Inflammatory macrophage treated with lipopolysaccharide for 4 hours (primary cell): ENCODE results near the gene GUCY1B1.

Experiments
- DNase-seq: peaks from one replicate; pipeline ENCODE4 v3.0.0-alpha.2; 2020

GUCY1B1 gene

DNA sequence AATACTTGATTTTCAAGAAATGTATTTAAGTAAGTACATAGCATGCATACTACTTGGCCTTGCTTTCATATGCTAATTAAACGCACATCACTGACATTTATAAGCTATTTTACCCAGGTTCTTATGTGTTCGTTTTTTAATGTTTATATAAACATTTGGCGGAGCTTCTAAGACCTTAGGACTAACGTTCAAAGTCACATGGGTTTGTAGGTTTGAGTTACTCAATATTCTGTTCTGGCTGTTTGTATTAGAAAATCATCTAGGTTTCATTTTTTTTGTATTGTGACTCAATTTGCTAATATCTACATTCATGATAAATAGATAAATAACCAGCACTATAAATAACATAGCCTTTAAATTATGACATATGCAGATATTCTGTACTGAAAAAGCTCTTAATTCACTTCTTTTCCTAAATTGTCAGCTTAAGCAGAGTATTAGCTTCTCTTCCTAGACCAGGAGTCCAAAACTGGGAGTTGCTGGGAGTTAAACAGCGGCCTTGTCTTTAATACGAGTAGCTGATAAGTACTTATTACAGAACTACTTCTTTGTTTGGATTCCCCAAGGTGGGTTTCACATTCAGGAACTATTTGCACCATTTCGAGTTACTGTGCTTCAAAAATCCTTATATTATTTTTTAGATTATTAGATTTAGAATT lies 42.0 kb downstream of the GUCY1B1 start:
- no peak for DNase-seq

DNA sequence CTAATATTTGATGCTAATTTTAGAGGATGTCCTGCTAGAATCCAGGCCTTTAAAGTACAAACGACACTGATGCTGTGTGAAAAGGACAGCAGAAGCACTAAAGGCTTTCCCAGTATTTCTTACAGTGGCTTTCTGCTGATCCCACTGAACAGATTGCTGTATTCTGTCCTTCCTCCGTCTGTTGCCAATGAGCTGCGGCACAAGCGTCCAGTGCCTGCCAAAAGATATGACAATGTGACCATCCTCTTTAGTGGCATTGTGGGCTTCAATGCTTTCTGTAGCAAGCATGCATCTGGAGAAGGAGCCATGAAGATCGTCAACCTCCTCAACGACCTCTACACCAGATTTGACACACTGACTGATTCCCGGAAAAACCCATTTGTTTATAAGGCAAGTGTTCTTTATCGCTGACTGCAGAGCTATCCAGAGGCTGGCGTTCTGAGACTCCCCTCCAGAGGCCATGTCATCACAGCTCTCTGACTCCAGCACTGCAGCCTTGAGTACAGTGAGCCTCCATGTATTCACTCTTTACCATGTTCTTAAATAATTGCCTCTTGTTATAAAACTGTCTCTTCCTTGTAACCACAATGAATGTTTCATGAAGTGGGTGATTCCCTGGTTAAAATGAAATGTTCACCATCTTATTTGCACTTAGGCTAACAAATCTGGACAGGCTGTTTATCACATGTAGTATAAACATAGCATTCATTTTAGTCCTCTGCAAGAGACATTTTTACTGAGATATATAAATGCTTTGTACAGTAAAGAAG lies 43.6 kb downstream of the GUCY1B1 start:
- no peak for DNase-seq

- DNase-seq = no peak
Observed at GRCh38 chr4:155805016-155805415, 46.2 kb downstream of the GUCY1B1 start.

- DNase-seq = no peak
Observed at GRCh38 chr4:155807021-155807420, 48.2 kb downstream of the GUCY1B1 start.

DNA sequence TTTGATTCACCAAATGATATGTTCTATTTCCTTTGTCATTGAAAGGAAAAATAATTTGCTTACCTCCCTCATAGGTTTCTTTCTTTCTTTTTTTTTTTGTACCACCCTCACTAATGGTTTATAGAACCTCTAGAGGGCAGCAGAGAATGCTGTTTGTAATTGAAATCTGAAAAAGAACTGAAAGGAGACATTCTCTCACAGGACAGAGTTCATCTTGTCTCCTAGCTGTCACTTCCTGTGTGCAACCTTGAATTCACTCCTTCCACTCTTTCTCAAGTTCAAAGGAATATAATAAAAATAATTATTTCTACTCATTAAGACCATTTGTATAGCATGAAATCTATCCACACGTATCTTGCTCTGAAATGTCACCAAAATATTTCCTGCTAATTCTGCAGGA lies 51.0 kb downstream of the GUCY1B1 start:
- peak; percentile 80 for DNase-seq

DNA sequence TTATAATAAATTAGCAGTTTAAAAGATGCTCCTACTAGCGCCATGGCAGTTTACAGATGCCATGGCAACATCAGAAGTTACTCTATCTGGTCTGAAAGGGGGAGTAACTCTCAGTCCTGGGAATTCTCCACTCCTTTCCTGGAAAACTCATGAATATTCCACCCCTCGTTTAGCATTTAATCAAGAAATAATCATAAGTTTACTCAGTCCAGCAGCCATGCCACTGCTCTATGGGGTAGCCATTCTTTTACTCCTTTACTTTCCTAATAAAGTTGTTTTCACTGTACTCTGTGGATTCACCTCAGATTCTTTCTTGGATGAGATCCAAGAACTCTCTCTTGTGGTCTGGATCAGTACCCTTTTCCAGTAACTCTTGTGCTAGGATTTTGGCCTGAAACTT lies 52.3 kb downstream of the GUCY1B1 start:
- DNase-seq = no peak

DNA sequence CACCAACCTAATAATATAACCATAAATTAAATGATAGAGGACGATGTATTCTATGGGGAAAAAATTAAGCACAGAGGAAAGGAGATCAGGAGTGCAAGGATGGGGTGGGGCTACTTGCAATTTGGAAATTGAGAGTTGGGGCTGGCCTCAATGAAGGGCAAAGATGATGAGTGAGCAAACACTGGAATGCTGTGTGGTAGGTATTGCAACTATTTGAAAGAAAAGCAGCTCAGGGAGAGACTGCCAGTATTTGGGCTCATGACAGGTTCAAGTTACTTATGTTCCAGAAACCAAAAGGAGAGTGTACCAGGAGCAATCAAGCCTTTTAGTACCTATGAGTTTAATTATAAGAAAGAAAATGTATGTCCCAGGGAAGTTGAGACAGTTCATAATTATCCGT lies 59.8 kb downstream of the GUCY1B1 start:
- no peak for DNase-seq

DNA sequence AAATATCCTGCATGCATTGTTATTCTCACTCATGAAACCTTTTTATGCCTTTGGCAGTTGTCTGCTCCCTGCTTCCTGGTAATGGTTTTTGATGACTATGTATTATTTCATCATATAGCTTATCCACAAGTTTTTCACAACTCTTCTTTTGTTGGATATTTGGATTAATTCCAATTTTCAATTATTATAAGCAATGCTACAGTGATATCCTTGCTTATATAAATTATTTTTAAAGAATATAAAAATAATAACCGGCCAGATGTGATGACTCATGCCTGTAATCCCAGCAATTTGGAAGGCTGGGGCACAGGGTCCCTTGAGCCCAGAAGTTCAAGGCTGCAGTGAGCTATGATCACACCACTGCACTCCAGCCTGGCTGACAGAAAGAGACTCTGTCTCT lies 60.2 kb downstream of the GUCY1B1 start:
- DNase-seq = no peak

DNA sequence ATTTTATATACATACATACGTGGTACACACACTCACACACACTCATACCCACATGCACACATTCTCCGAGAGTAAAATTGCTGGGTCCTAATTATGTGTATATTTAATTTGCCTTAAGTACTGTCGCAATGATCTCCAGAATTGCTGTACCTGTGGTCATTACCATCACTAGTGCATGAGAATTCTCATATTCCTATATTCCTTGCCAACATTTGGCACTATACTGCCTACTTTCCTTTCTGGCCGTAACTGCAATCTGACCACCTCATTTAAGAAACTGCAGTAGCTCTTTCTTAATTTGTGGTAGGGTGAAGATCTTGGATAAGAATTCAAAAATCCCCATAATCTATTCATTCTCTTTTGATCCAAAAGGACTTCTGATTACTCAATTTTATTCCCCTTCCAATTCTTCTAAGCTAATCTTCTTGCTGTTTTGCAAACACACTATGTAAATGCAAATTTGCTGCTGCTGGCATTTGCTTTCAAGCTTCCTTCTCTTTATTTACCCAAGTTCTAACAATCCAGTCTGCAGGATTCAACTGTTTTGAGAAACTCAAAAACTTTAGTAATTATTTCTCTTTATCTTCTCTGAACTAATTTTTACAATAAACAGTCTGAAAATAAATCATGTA lies 62.2 kb downstream of the GUCY1B1 start:
- no peak for DNase-seq

- DNase-seq = no peak
Observed at GRCh38 chr4:155822572-155822971, 63.8 kb downstream of the GUCY1B1 start.

DNA sequence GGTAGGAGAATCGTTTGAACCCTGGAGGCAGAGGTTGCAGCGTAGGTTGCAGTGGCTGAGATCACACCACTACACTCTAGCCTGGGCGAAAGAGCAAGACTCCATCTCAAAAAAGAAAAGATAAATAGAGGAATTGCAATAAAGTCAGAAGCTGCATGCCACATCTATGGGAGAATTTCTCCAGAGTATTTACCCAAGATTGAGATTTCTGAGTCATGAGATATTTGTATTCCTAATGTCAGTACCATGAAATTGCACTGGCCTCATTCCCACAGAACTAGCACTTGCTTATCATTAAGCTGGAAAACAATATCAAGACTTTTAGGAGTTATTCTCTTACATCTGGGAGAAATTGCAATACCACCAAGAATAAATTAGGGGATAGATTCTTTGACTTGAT lies 69.8 kb downstream of the GUCY1B1 start:
- DNase-seq = no peak

DNA sequence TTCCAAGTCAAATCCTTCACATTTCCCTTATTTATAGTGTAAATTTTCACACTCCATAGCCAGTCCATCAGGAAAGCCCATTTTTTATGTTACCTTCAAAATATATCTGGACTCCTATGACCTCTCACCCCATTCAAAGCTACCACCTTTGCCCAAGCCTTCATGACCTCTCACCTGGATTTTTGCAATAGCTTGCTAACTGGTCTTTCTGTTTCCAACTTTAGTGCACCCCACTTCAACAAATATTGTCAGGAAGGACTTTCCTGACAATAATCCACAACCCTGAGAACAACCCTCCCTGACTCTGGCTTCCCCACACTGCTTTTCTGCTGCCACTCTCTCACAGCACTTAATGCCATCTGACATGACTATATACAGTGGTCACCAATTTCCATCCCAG lies 73.8 kb downstream of the GUCY1B1 start:
- DNase-seq = no peak

DNA sequence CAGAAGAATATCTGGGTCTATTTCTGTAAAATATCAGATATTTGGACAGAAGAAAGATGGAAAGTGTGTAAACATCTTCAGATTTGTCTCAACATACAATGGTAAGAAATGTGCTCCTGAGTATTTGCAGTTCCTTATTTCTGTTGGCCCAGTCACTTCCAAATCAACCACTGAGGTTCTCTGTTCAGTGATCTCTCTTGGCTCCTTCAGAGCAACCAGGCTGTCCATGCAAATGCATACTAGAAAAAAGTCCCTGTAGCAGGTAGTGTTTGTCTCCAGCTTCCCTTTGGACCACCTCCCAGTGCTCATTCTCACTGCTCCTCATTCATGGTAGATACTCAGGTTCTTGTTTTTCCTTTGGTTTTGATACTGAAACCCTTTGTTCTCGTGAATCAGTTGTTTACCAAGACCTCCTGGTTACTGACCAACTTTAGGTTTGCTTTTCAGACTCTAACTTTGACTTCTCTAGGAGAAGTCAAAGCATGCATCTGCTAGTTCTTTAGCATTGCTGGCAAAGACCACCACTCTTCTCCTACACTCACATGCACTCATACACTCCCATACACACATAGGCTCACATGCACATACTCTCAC lies 78.5 kb downstream of the GUCY1B1 start:
- no peak for DNase-seq

DNA sequence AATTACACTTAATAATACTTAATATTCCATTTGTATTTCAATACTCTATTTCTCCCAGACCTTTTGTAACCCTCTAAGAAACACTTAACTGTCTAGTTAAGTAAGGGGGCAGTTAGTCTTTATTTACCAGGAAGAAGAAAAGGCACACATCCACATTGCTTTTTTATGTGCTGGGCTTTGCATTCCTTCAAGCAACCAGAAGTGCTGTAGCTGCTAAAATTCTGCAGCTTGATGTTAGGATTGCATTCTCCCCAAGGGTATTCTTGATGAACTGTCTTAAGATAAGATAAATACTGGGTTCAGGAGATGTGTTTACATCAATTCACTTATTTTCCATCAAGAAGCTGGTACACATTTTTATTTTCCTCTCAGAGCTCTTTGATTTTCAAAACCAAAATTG lies 83.3 kb downstream of the GUCY1B1 start:
- DNase-seq = no peak

- no peak for DNase-seq
Observed at GRCh38 chr4:155846929-155847328, 88.1 kb downstream of the GUCY1B1 start.

- DNase-seq = no peak
Observed at GRCh38 chr4:155849042-155849441, 90.2 kb downstream of the GUCY1B1 start.

GRCh38 chr4:155853189-155853588 lies 94.4 kb downstream of the GUCY1B1 start:
- DNase-seq = no peak

GRCh38 chr4:155854582-155855226 lies 95.9 kb downstream of the GUCY1B1 start:
- no peak for DNase-seq

GRCh38 chr4:155855897-155856296 lies 97.1 kb downstream of the GUCY1B1 start:
- DNase-seq = no peak
